Body of pancreas (tissue), 4 donors: ENCODE data around the gene ACHE.

ENCODE experiments used
- POLR2A ChIP-seq, 3 donors: fragments of 450-650 bp; IDR thresholded peaks; one replicate each; pipeline ENCODE4 v1.6.1; 2016; ENCODE audit warnings: antibody characterized with exemption in 3 of 3, mild to moderate bottlenecking in 2 of 3
- TF ChIP-seq, protein P1 (sequence below), 7 experiments: fragments of 450-650 bp in 4 of 7; fragments of 200-600 bp in 3 of 7; sonication (generic) in 3 of 7; IDR thresholded peaks; one replicate each; pipeline ENCODE4 v1.5.1; 2016 to 2019; ENCODE audit warnings: antibody characterized with exemption in 7 of 7

GRCh38 chr7:100878685-100879084, 17.0 kb downstream of the ACHE start:
- TF ChIP-seq, protein P1, sequence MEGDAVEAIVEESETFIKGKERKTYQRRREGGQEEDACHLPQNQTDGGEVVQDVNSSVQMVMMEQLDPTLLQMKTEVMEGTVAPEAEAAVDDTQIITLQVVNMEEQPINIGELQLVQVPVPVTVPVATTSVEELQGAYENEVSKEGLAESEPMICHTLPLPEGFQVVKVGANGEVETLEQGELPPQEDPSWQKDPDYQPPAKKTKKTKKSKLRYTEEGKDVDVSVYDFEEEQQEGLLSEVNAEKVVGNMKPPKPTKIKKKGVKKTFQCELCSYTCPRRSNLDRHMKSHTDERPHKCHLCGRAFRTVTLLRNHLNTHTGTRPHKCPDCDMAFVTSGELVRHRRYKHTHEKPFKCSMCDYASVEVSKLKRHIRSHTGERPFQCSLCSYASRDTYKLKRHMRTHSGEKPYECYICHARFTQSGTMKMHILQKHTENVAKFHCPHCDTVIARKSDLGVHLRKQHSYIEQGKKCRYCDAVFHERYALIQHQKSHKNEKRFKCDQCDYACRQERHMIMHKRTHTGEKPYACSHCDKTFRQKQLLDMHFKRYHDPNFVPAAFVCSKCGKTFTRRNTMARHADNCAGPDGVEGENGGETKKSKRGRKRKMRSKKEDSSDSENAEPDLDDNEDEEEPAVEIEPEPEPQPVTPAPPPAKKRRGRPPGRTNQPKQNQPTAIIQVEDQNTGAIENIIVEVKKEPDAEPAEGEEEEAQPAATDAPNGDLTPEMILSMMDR (IDR thresholded peaks at IDR 0.05), result no peak
- TF ChIP-seq POLR2A (IDR thresholded peaks at IDR 0.05), result no peak
